Keratinocyte (primary cell): ENCODE results near the gene FHL1. TPM values are rescaled to one million over a fixed set of nuclear protein-coding genes. Genes with fewer than 3 reads are reported as not detected.

Experiments used
- DNase-seq: peaks from one replicate; pipeline ENCODE4 v3.0.0-alpha.2; 2011; ENCODE audit warnings: low read depth, missing footprints, low spot score
- FAIRE-seq: peaks from 2 replicates; lab custom pipeline; 2011; peaks lifted over from hg19 to GRCh38; lab: Jason Lieb, UNC
- H2AFZ ChIP-seq: 2 replicates; pipeline ENCODE4 v1.6.0; 2012; ENCODE audit warnings: low read length, control low read depth, inconsistent platforms; ENCODE audit not compliant: control insufficient read depth
- H3K27ac ChIP-seq: 2 replicates; pipeline ENCODE4 v1.5.1; 2011; ENCODE audit warnings: low read length; ENCODE audit not compliant: control insufficient read depth, insufficient read depth
- H3K27me3 ChIP-seq: 3 replicates; pipeline ENCODE4 v1.6.0; 2011; ENCODE audit warnings: low read length; ENCODE audit not compliant: control insufficient read depth, insufficient read depth; ENCODE audit errors: extremely low read depth
- H3K36me3 ChIP-seq, 2 experiments: 2 replicates in 1 of 2; 3 replicates in 1 of 2; pipeline ENCODE4 v1.5.1; 2011; ENCODE audit warnings: low read length in 2 of 2, mild to moderate bottlenecking in 1 of 2; ENCODE audit not compliant: control insufficient read depth in 2 of 2, insufficient read depth in 2 of 2; ENCODE audit errors: extremely low read depth in 1 of 2
- H3K4me1 ChIP-seq: 3 replicates; pipeline ENCODE4 v1.5.1; 2011; ENCODE audit warnings: low read length; ENCODE audit not compliant: control insufficient read depth, insufficient read depth; ENCODE audit errors: extremely low read depth
- H3K4me2 ChIP-seq: 3 replicates; pipeline ENCODE4 v1.6.0; 2011; ENCODE audit warnings: low read depth, low read length; ENCODE audit not compliant: control insufficient read depth, insufficient read depth; ENCODE audit errors: extremely low read depth
- H3K4me3 ChIP-seq, 3 experiments: fragments of 200-600 bp in 1 of 3; sonication (generic) in 1 of 3; 2 replicates in 2 of 3; 3 replicates in 1 of 3; pipeline ENCODE4 v1.5.1; 2011 to 2016; ENCODE audit warnings: low read length in 3 of 3, mild to moderate bottlenecking in 3 of 3, control low read depth in 2 of 3, inconsistent platforms in 1 of 3, low read depth in 1 of 3, mixed read lengths in 1 of 3, mixed run types in 1 of 3, moderate library complexity in 1 of 3; ENCODE audit not compliant: control insufficient read depth in 2 of 3, insufficient read depth in 2 of 3; ENCODE audit errors: extremely low read depth in 1 of 3
- H3K79me2 ChIP-seq: 2 replicates; pipeline ENCODE4 v1.6.0; 2012; ENCODE audit warnings: low read length; ENCODE audit not compliant: control insufficient read depth, insufficient read depth
- H3K9ac ChIP-seq: 3 replicates; pipeline ENCODE4 v1.6.0; 2011; ENCODE audit warnings: low read length; ENCODE audit not compliant: control insufficient read depth, insufficient read depth; ENCODE audit errors: extremely low read depth
- H3K9me1 ChIP-seq: 3 replicates; pipeline ENCODE4 v1.6.0; 2011; ENCODE audit warnings: low read length; ENCODE audit not compliant: control insufficient read depth, insufficient read depth; ENCODE audit errors: extremely low read depth
- H3K9me3 ChIP-seq: 2 replicates; pipeline ENCODE4 v1.5.1; 2012; ENCODE audit warnings: low read depth, low read length; ENCODE audit not compliant: control insufficient read depth
- H4K20me1 ChIP-seq: 3 replicates; pipeline ENCODE4 v1.6.0; 2011; ENCODE audit warnings: low read length; ENCODE audit not compliant: control insufficient read depth, insufficient read depth; ENCODE audit errors: extremely low read depth
- CTCF ChIP-seq, 3 experiments: IDR thresholded peaks in 1 of 3; conservative IDR thresholded peaks in 1 of 3; optimal IDR thresholded peaks in 1 of 3; 2 replicates in 2 of 3; 3 replicates in 1 of 3; pipeline versions ENCODE3 to v1.5.1; 2011; ENCODE audit warnings: low read length in 3 of 3, mild to moderate bottlenecking in 3 of 3, moderate library complexity in 2 of 3, control low read depth in 1 of 3, inconsistent platforms in 1 of 3; ENCODE audit not compliant: insufficient read depth in 2 of 3; ENCODE audit errors: extremely low read depth in 1 of 3
- EZH2 ChIP-seq: IDR thresholded peaks from one replicate; pipeline ENCODE4 v1.6.1; 2012; ENCODE audit warnings: inconsistent platforms, mild to moderate bottlenecking, low read length, moderate library complexity
- dilution Hi-C: fragments of 300-500 bp; cut with MboI; formaldehyde crosslinking; loops from one replicate; pipeline ENCODE4 v1.7.0; 2020; ENCODE audit warnings: low sequenced_read_pairs; ENCODE audit not compliant: extremely low pct_ligation_motif_present
- polyA plus RNA-seq, 5 experiments: library from polyadenylated mRNA; depleted of rRNA in 3 of 5; stranded (reverse) in 3 of 5; stranded (forward) in 1 of 5; unstranded in 1 of 5; fragments of >200 nt; gene quantifications; 1 replicate in 1 of 5; 2 replicates in 3 of 5; 3 replicates in 1 of 5; pipeline versions ENCODE4 v1.2.1 to v1.2.3, GENCODE V29; 2011 to 2012; ENCODE audit warnings: missing spikeins in 2 of 5, low read depth in 1 of 5, low replicate concordance in 1 of 5

Gene FHL1
- polyA plus RNA-seq, 1 donor (not counting 4 experiments of a cell fraction or from before 2014, with no cell fraction given): 203 TPM

GRCh38 chrX:136168929-136169735 lies 21.8 kb downstream of the FHL1 start:
- Histone ChIP-seq H3K4me1 (no peaks in the 10 kb centered on the region), H3K36me3 (peaks cover 0 to 7% of the 10 kb centered on the region in 2 experiments), H3K27ac (no peak overlapping the region), H3K4me2 (no peak overlapping the region), H3K4me3 (no peak overlapping the region), H4K20me1 (no peaks in the 10 kb centered on the region), H3K9me1 (no peaks in the 10 kb centered on the region), H3K79me2 (peaks cover 52% of the 10 kb centered on the region), H3K27me3 (no peaks in the 10 kb centered on the region), H3K9ac (no peak overlapping the region), H3K9me3 (no peaks in the 10 kb centered on the region), H2AFZ (no peak overlapping the region)
- FAIRE-seq: no peak
- no peak for DNase-seq
- dilution Hi-C loops: no loop called here
- TF ChIP-seq EZH2: no peak
- TF ChIP-seq CTCF (optimal IDR thresholded peaks at IDR 0.05 in 1 of 3, IDR thresholded peaks at IDR 0.05 in 1 of 3, conservative IDR thresholded peaks at IDR 0.05 in 1 of 3; ENCODE audit: extremely low read depth in 1 of 3, insufficient read depth in 2 of 3, low read length in 3 of 3): no peak

GRCh38 chrX:136170139-136170800 lies 22.9 kb downstream of the FHL1 start:
- Histone ChIP-seq H3K9me3 (no peaks in the 10 kb centered on the region), H3K9ac (no peak overlapping the region), H3K9me1 (no peaks in the 10 kb centered on the region), H2AFZ (no peak overlapping the region), H4K20me1 (no peaks in the 10 kb centered on the region), H3K4me3 (no peak overlapping the region), H3K4me1 (no peaks in the 10 kb centered on the region), H3K27ac (no peak overlapping the region), H3K27me3 (no peaks in the 10 kb centered on the region), H3K36me3 (peaks cover 0 to 7% of the 10 kb centered on the region in 2 experiments), H3K4me2 (no peak overlapping the region), H3K79me2 (peaks cover 48% of the 10 kb centered on the region)
- dilution Hi-C loops: no loop called here
- FAIRE-seq: no peak
- TF ChIP-seq EZH2 (no peak), CTCF (optimal IDR thresholded peaks at IDR 0.05 in 1 of 3, IDR thresholded peaks at IDR 0.05 in 1 of 3, conservative IDR thresholded peaks at IDR 0.05 in 1 of 3; ENCODE audit: extremely low read depth in 1 of 3, insufficient read depth in 2 of 3, low read length in 3 of 3) (no peak)
- DNase-seq: no peak
